HepG2 (cell line): ENCODE measurements around the gene TTC17. TPM values are rescaled to one million over a fixed set of nuclear protein-coding genes. Genes with fewer than 3 reads are reported as not detected.

Source experiments
- ARNT2 ChIP-seq: sonication (generic); formaldehyde crosslinking; IDR thresholded peaks from 2 replicates; pipeline ENCODE4 v1.8.0; 2022; ENCODE audit warnings: mild to moderate bottlenecking, low read depth, missing genetic modification reagents, moderate library complexity
- CBX5 ChIP-seq: sonication (generic); formaldehyde crosslinking; IDR thresholded peaks from 2 replicates; pipeline ENCODE4 v1.4.0; 2020; ENCODE audit warnings: missing genetic modification reagents, borderline replicate concordance
- DR1 ChIP-seq: sonication (generic); formaldehyde crosslinking; IDR thresholded peaks from 2 replicates; pipeline ENCODE4 v1.8.0; 2021; ENCODE audit warnings: mild to moderate bottlenecking, missing genetic modification reagents, inconsistent platforms
- FOSL2 ChIP-seq: sonication (generic); formaldehyde crosslinking; IDR thresholded peaks from 2 replicates; pipeline ENCODE4 v1.4.0; 2020; ENCODE audit warnings: missing genetic modification reagents
- HMGA1 ChIP-seq: sonication (generic); formaldehyde crosslinking; conservative IDR thresholded peaks from 2 replicates; pipeline ENCODE4 v1.4.0; 2020; ENCODE audit warnings: missing genetic modification reagents
- ISL2 ChIP-seq: sonication (generic); formaldehyde crosslinking; IDR thresholded peaks from 2 replicates; pipeline ENCODE4 v1.5.0; 2020; ENCODE audit warnings: missing genetic modification reagents
- KLF13 ChIP-seq: sonication (generic); formaldehyde crosslinking; IDR thresholded peaks from 2 replicates; pipeline ENCODE4 v1.4.0; 2020; ENCODE audit warnings: mild to moderate bottlenecking, missing genetic modification reagents
- KLF9 ChIP-seq: IDR thresholded peaks from 2 replicates; pipeline ENCODE4 v1.6.1; 2016; ENCODE audit warnings: low read depth
- NFIB ChIP-seq: sonication (generic); formaldehyde crosslinking; IDR thresholded peaks from 2 replicates; pipeline ENCODE4 v1.9.0; 2021; ENCODE audit warnings: missing genetic modification reagents, mild to moderate bottlenecking, borderline replicate concordance
- NKX3-1 ChIP-seq: sonication (generic); formaldehyde crosslinking; IDR thresholded peaks from 2 replicates; pipeline ENCODE4 v1.5.0; 2020; ENCODE audit warnings: missing genetic modification reagents
- POLR2A ChIP-seq, 2 experiments: IDR thresholded peaks; 2 replicates each; pipeline ENCODE4 v1.6.1; 2011; ENCODE audit warnings: low read depth in 2 of 2, low read length in 2 of 2, mild to moderate bottlenecking in 1 of 2, moderate library complexity in 1 of 2; ENCODE audit not compliant: insufficient read depth in 1 of 2
- REL ChIP-seq: sonication (generic); formaldehyde crosslinking; conservative IDR thresholded peaks from 2 replicates; pipeline ENCODE4 v1.8.0; 2022; ENCODE audit warnings: mild to moderate bottlenecking, missing genetic modification reagents, moderate library complexity
- SP1 ChIP-seq, 2 experiments: fragments of 450-650 bp in 1 of 2; sonication (generic) in 1 of 2; formaldehyde crosslinking in 1 of 2; IDR thresholded peaks; 2 replicates each; pipeline versions ENCODE4 v1.4.0 to v1.6.1; 2016 to 2020; ENCODE audit warnings: missing genetic modification reagents in 1 of 2
- XBP1 ChIP-seq: sonication (generic); formaldehyde crosslinking; IDR thresholded peaks from 2 replicates; pipeline ENCODE4 v1.5.0; 2020; ENCODE audit warnings: missing genetic modification reagents
- ZNF335 ChIP-seq: sonication (generic); formaldehyde crosslinking; IDR thresholded peaks from 2 replicates; pipeline ENCODE4 v1.4.0; 2020; ENCODE audit warnings: missing genetic modification reagents
- ZNF343 ChIP-seq: sonication (generic); formaldehyde crosslinking; IDR thresholded peaks from 2 replicates; pipeline ENCODE4 v1.4.0; 2020; ENCODE audit warnings: mild to moderate bottlenecking, missing genetic modification reagents
- ZNF382 ChIP-seq: sonication (generic); formaldehyde crosslinking; IDR thresholded peaks from 2 replicates; pipeline ENCODE4 v1.5.0; 2020; ENCODE audit warnings: missing genetic modification reagents, mild to moderate bottlenecking, borderline replicate concordance
- ZNF546 ChIP-seq: sonication (generic); formaldehyde crosslinking; conservative IDR thresholded peaks from 2 replicates; pipeline ENCODE4 v1.8.1; 2023; ENCODE audit warnings: mild to moderate bottlenecking, missing genetic modification reagents
- ZNF550 ChIP-seq: sonication (generic); formaldehyde crosslinking; IDR thresholded peaks from 2 replicates; pipeline ENCODE4 v1.4.0; 2020; ENCODE audit warnings: mild to moderate bottlenecking, missing genetic modification reagents, borderline replicate concordance
- ZNF570 ChIP-seq: sonication (generic); formaldehyde crosslinking; IDR thresholded peaks from 2 replicates; pipeline ENCODE4 v1.4.0; 2020; ENCODE audit warnings: mild to moderate bottlenecking, missing genetic modification reagents, borderline replicate concordance
- ZNF776 ChIP-seq: sonication (generic); formaldehyde crosslinking; IDR thresholded peaks from 2 replicates; pipeline ENCODE4 v1.4.0; 2020; ENCODE audit warnings: mild to moderate bottlenecking, missing genetic modification reagents
- ZSCAN22 ChIP-seq: sonication (generic); formaldehyde crosslinking; IDR thresholded peaks from 2 replicates; pipeline ENCODE4 v1.4.0; 2020; ENCODE audit warnings: mild to moderate bottlenecking, missing genetic modification reagents
- polyA plus RNA-seq, 8 experiments: library from polyadenylated mRNA; depleted of rRNA in 3 of 8; stranded (reverse) in 7 of 8; unstranded in 1 of 8; fragments of >200 nt; fragmentation: Illumina TruSeq in 4 of 8; extraction: Trizol in 4 of 8; gene quantifications; 2 replicates each; pipeline versions ENCODE4 v1.2.1 to v1.2.3, GENCODE V29; 2011 to 2016; ENCODE audit warnings: low read depth in 4 of 8, missing spikeins in 1 of 8, mixed read lengths in 1 of 8; ENCODE audit not compliant: insufficient read depth in 1 of 8
- total RNA-seq, 5 experiments: library from RNA; depleted of rRNA; stranded (reverse); fragments of >200 nt; fragmentation: Illumina TruSeq; extraction: Trizol; gene quantifications; 2 replicates each; pipeline ENCODE4 v1.2.3, GENCODE V29; 2016; ENCODE audit warnings: low read depth in 1 of 5
- TF ChIP-seq, protein P1 (sequence below): sonication (generic); formaldehyde crosslinking; IDR thresholded peaks from 2 replicates; pipeline ENCODE4 v1.4.0; 2020; ENCODE audit warnings: low read depth, missing genetic modification reagents
- TF ChIP-seq, protein P2 (sequence below): sonication (generic); formaldehyde crosslinking; IDR thresholded peaks from 2 replicates; pipeline ENCODE4 v1.5.0; 2020; ENCODE audit warnings: missing genetic modification reagents
- TF ChIP-seq, protein P3 (sequence below): sonication (generic); formaldehyde crosslinking; IDR thresholded peaks from 2 replicates; pipeline ENCODE4 v1.4.0; 2020; ENCODE audit warnings: mild to moderate bottlenecking, missing genetic modification reagents, borderline replicate concordance

Gene TTC17
- total and polyA plus RNA-seq, 2 of the 13 experiments (the other 11 are each of a cell fraction or from before 2014, with no cell fraction given) = 55.9 to 99.7 TPM

DNA sequence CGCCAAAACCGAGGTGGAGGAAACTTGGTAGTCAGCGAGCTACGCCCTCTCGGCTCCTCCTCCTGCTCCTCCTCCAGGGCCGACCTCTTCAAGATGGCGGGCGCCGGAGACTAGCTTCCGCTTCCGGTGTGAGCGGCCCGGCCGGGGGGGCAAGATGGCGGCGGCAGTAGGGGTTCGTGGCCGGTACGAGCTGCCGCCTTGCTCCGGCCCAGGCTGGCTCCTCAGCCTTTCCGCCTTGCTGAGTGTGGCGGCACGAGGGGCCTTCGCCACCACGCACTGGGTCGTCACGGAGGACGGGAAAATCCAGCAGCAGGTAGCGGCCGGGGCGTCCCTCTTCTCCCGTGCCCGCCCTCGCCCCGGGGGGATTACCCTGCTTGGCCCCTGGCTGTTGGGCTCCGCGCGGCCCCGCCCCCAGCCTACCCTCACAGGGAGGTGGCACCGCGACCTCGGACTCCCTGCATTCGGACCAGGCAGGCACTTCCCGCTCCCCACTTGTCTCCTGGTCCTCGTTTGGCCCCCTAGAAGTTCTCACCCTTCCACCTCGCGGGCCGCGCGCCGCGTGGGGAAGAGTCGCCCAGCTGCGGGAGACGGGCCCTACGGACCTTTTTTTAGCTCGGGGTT is at the start of gene TTC17 (continued):
- TF ChIP-seq, protein P1, sequence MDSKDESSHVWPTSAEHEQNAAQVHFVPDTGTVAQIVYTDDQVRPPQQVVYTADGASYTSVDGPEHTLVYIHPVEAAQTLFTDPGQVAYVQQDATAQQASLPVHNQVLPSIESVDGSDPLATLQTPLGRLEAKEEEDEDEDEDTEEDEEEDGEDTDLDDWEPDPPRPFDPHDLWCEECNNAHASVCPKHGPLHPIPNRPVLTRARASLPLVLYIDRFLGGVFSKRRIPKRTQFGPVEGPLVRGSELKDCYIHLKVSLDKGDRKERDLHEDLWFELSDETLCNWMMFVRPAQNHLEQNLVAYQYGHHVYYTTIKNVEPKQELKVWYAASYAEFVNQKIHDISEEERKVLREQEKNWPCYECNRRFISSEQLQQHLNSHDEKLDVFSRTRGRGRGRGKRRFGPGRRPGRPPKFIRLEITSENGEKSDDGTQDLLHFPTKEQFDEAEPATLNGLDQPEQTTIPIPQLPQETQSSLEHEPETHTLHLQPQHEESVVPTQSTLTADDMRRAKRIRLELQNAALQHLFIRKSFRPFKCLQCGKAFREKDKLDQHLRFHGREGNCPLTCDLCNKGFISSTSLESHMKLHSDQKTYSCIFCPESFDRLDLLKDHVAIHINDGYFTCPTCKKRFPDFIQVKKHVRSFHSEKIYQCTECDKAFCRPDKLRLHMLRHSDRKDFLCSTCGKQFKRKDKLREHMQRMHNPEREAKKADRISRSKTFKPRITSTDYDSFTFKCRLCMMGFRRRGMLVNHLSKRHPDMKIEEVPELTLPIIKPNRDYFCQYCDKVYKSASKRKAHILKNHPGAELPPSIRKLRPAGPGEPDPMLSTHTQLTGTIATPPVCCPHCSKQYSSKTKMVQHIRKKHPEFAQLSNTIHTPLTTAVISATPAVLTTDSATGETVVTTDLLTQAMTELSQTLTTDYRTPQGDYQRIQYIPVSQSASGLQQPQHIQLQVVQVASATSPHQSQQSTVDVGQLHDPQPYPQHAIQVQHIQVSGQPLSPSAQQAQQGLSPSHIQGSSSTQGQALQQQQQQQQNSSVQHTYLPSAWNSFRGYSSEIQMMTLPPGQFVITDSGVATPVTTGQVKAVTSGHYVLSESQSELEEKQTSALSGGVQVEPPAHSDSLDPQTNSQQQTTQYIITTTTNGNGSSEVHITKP (CRISPR knock-in tag) = no peak
- no peak for TF ChIP-seq ZNF382 (CRISPR knock-in tag)
- TF ChIP-seq DR1 = peak; percentile 87
- peak; percentile 72; the same call in 1 of the 2 replicates for TF ChIP-seq ARNT2 (CRISPR knock-in tag)
- TF ChIP-seq KLF9 (CRISPR knock-in tag) = no peak
- TF ChIP-seq KLF13 = no peak
- no peak for TF ChIP-seq CBX5 (CRISPR knock-in tag)
- peak; percentile 33 for TF ChIP-seq FOSL2 (CRISPR knock-in tag)
- no peak; the same call in 1 of the 2 replicates for TF ChIP-seq XBP1 (CRISPR knock-in tag)
- peak; percentile 90 for TF ChIP-seq ZNF343
- TF ChIP-seq NFIB = no peak
- TF ChIP-seq ISL2 (CRISPR knock-in tag) = peak; percentile 58; the same call in 1 of the 2 replicates
- TF ChIP-seq SP1 (IDR thresholded peaks at IDR 0.05) = no peak
- peak; percentile 54 for TF ChIP-seq SP1 (CRISPR knock-in tag; IDR thresholded peaks at IDR 0.05)
- TF ChIP-seq HMGA1 = no peak
- TF ChIP-seq ZSCAN22 (CRISPR knock-in tag) = no peak
- TF ChIP-seq, protein P2, sequence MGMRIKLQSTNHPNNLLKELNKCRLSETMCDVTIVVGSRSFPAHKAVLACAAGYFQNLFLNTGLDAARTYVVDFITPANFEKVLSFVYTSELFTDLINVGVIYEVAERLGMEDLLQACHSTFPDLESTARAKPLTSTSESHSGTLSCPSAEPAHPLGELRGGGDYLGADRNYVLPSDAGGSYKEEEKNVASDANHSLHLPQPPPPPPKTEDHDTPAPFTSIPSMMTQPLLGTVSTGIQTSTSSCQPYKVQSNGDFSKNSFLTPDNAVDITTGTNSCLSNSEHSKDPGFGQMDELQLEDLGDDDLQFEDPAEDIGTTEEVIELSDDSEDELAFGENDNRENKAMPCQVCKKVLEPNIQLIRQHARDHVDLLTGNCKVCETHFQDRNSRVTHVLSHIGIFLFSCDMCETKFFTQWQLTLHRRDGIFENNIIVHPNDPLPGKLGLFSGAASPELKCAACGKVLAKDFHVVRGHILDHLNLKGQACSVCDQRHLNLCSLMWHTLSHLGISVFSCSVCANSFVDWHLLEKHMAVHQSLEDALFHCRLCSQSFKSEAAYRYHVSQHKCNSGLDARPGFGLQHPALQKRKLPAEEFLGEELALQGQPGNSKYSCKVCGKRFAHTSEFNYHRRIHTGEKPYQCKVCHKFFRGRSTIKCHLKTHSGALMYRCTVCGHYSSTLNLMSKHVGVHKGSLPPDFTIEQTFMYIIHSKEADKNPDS = no peak
- no peak for TF ChIP-seq ZNF550 (CRISPR knock-in tag)
- TF ChIP-seq ZNF335 (CRISPR knock-in tag) = no peak
- no peak for TF ChIP-seq ZNF570 (CRISPR knock-in tag)
- TF ChIP-seq, protein P3, sequence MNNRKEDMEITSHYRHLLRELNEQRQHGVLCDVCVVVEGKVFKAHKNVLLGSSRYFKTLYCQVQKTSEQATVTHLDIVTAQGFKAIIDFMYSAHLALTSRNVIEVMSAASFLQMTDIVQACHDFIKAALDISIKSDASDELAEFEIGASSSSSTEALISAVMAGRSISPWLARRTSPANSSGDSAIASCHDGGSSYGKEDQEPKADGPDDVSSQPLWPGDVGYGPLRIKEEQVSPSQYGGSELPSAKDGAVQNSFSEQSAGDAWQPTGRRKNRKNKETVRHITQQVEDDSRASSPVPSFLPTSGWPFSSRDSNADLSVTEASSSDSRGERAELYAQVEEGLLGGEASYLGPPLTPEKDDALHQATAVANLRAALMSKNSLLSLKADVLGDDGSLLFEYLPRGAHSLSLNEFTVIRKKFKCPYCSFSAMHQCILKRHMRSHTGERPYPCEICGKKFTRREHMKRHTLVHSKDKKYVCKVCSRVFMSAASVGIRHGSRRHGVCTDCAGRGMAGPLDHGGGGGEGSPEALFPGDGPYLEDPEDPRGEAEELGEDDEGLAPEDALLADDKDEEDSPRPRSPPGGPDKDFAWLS (CRISPR knock-in tag) = peak; percentile 92; the same call in 1 of the 2 replicates
- TF ChIP-seq ZNF546 (CRISPR knock-in tag) = peak; percentile 58; the same call in 1 of the 2 replicates
- TF ChIP-seq REL (CRISPR knock-in tag) = peak; percentile 87; the same call in 1 of the 2 replicates
- no peak for TF ChIP-seq NKX3-1 (CRISPR knock-in tag)
- TF ChIP-seq ZNF776 (CRISPR knock-in tag) = peak; percentile 92; the same call in 1 of the 2 replicates
- peak; percentile 93 to 97 for TF ChIP-seq POLR2A (IDR thresholded peaks at IDR 0.05; ENCODE audit: insufficient read depth in 1 of 2, low read depth in 2 of 2, low read length in 2 of 2)
